ENCODE measurements around the gene PTOV1.

- TF ChIP-seq CTCF (CRISPR knock-in tag; IDR thresholded peaks at IDR 0.05), result no peak
- no peak for TF ChIP-seq ZNF207 (IDR thresholded peaks at IDR 0.05; ENCODE audit: borderline replicate concordance)
- TF ChIP-seq SMC3 (IDR thresholded peaks at IDR 0.05; ENCODE audit: low read length), result no peak
- no peak for TF ChIP-seq ZBTB1 (CRISPR knock-in tag; IDR thresholded peaks at IDR 0.05; ENCODE audit: borderline replicate concordance)
- no peak for TF ChIP-seq PATZ1 (CRISPR knock-in tag; IDR thresholded peaks at IDR 0.05)
- TF ChIP-seq ZNF292 (CRISPR knock-in tag; IDR thresholded peaks at IDR 0.05; ENCODE audit: borderline replicate concordance, low read depth), result no peak
- no peak for TF ChIP-seq SP140L (CRISPR knock-in tag; IDR thresholded peaks at IDR 0.05; ENCODE audit: borderline replicate concordance)
- TF ChIP-seq MBD4 (IDR thresholded peaks at IDR 0.05; ENCODE audit: borderline replicate concordance, low read length), result no peak
- no peak for TF ChIP-seq TCF7L2 (IDR thresholded peaks at IDR 0.05; ENCODE audit: low read depth, low read length)
- TF ChIP-seq NFE2L2 (IDR thresholded peaks at IDR 0.05; ENCODE audit: low read length), result no peak
These were observed 4.3 kb downstream of the PTOV1 start for GRCh38 chr19:49855277-49855675.

All from HepG2 (cell line).